ENCODE data around the gene PPP3CA. TPM values are rescaled to one million over a fixed set of nuclear protein-coding genes. Genes with fewer than 3 reads are reported as not detected.

Gene PPP3CA
- total and polyA plus RNA-seq, 11 donors: 5.9 to 32.5 (median 19.3) TPM

GRCh38 chr4:101074326-101074725 lies 273.0 kb downstream of the PPP3CA start:
- H3K27me3 ChIP-seq: no peaks in the 10 kb centered on the region
- H3K36me3 ChIP-seq: peaks cover 0 to 4% (median 0%) of the 10 kb centered on the region in 9 donors
- intact Hi-C loops (cut with DNase I): no loop called here
- no peak for TF ChIP-seq POLR2A (IDR thresholded peaks at IDR 0.05)
- TF ChIP-seq, protein P1, sequence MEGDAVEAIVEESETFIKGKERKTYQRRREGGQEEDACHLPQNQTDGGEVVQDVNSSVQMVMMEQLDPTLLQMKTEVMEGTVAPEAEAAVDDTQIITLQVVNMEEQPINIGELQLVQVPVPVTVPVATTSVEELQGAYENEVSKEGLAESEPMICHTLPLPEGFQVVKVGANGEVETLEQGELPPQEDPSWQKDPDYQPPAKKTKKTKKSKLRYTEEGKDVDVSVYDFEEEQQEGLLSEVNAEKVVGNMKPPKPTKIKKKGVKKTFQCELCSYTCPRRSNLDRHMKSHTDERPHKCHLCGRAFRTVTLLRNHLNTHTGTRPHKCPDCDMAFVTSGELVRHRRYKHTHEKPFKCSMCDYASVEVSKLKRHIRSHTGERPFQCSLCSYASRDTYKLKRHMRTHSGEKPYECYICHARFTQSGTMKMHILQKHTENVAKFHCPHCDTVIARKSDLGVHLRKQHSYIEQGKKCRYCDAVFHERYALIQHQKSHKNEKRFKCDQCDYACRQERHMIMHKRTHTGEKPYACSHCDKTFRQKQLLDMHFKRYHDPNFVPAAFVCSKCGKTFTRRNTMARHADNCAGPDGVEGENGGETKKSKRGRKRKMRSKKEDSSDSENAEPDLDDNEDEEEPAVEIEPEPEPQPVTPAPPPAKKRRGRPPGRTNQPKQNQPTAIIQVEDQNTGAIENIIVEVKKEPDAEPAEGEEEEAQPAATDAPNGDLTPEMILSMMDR (IDR thresholded peaks at IDR 0.05): no peak
- no peak overlapping the region for H3K4me3 ChIP-seq
- WGBS, 4 donors: 96 to 100% (median 98%) methylated on average over 2 of the region's 2 CpGs
- no peaks in the 10 kb centered on the region for H3K9me3 ChIP-seq
- no peak for DNase-seq
- H3K27ac ChIP-seq: no peak overlapping the region
- ATAC-seq: no peak
- H3K4me1 ChIP-seq: peaks cover 0 to 18% (median 0%) of the 10 kb centered on the region in 12 donors

DNA sequence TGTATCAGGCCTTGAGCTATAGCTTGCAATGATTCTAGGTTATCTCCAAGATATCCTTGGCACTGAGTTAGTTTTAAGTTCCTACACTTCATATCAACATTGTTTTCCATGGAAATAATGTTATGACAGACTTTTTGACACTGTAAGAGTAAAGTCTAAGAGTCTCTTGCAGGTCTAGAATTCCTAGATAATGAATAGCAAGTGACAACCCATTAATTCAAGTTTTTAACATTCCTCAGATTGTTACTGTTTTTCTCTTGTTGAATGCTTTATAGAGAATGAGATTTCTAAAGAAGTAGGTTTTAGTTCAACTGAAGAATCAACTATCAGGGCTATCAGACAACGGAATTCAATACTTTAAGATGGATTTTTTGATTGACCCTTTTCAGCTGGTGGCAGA lies 276.1 kb downstream of the PPP3CA start:
- 93 to 100% (median 97%) methylated on average over 1 of the region's 1 CpG for WGBS, 4 donors
- H3K27ac ChIP-seq: no peak overlapping the region

DNA sequence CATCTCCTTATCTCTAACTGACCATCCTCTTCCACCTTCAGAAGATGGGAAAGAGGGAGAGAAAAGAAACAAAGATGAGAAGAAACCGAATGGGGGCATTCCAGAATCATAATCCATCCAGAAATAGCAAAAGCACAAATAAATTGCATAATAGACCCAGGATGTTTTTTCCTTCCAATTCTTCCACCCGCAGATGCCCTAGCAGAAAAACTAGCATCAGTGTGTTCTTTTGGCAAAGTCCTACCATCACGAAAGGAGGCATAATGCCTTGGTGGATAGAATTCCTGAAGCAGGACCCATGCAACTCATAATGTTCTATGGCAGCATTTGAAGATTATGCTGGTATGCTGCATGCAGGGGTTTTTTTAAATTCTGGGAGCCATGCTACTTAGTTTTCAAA lies 279.2 kb downstream of the PPP3CA start:
- H3K9me3 ChIP-seq: no peaks in the 10 kb centered on the region
- 91 to 95% (median 93%) methylated on average over 3 of the region's 3 CpGs for WGBS, 4 donors
- intact Hi-C loops (cut with DNase I): loop anchor here in 1 of 10 donors (10.0 kb wide), 1 partner anchor 1197 kb away; no protein-coding TSS in a partner anchor
- no peak for TF ChIP-seq POLR2A (IDR thresholded peaks at IDR 0.05)
- TF ChIP-seq, protein P1 (IDR thresholded peaks at IDR 0.05): no peak
- H3K4me1 ChIP-seq: peaks cover 0 to 26% (median 4%) of the 10 kb centered on the region in 12 donors
- H3K36me3 ChIP-seq: peaks cover 0 to 7% (median 0%) of the 10 kb centered on the region in 9 donors
- DNase-seq (no peak), ATAC-seq (no peak)
- H3K4me3 ChIP-seq: no peak overlapping the region
- no peak overlapping the region for H3K27ac ChIP-seq
- no peaks in the 10 kb centered on the region for H3K27me3 ChIP-seq

More for the DNA sequence above, 276.1 kb downstream of the PPP3CA start:
- Histone ChIP-seq H3K27me3 (no peaks in the 10 kb centered on the region), H3K4me3 (no peak overlapping the region), H3K4me1 (peaks cover 0 to 7% (median 0%) of the 10 kb centered on the region in 12 donors), H3K36me3 (peaks cover 0 to 7% (median 0%) of the 10 kb centered on the region in 9 donors), H3K9me3 (no peaks in the 10 kb centered on the region)
- intact Hi-C loops (cut with DNase I): no loop called here
- no peak for DNase-seq
- ATAC-seq: no peak
- TF ChIP-seq, protein P1 (IDR thresholded peaks at IDR 0.05): no peak
- TF ChIP-seq POLR2A (IDR thresholded peaks at IDR 0.05): no peak

- TF ChIP-seq, protein P1 (IDR thresholded peaks at IDR 0.05): no peak
- no peak for TF ChIP-seq POLR2A (IDR thresholded peaks at IDR 0.05)
- peaks cover 0 to 7% (median 0%) of the 10 kb centered on the region in 9 donors for H3K36me3 ChIP-seq
- no peak overlapping the region for H3K27ac ChIP-seq
- H3K27me3 ChIP-seq: no peaks in the 10 kb centered on the region
- ATAC-seq: no peak
- intact Hi-C loops (cut with DNase I): loop anchor here in 1 of 10 donors (10.0 kb wide), 1 partner anchor 1197 kb away; no protein-coding TSS in a partner anchor
- no peak overlapping the region for H3K4me3 ChIP-seq
- H3K9me3 ChIP-seq: no peaks in the 10 kb centered on the region
- DNase-seq: no peak
- WGBS, 4 donors: 94 to 99% (median 96%) methylated on average over 5 of the region's 5 CpGs
- H3K4me1 ChIP-seq: peaks cover 0 to 29% (median 4%) of the 10 kb centered on the region in 12 donors
These were observed 279.9 kb downstream of the PPP3CA start for GRCh38 chr4:101067383-101067782.
